GM19395 (cell line): ENCODE measurements around the gene DNAJC28.
A peak's percentile ranks its signal among the peaks of the same experiment; 100 is the strongest.
"Not testable (repeated sequence)": the region's sequence is repeated elsewhere in the genome, so short reads cannot be mapped to it uniquely, and the experiment has no call there.

Experiments
- ATAC-seq: cut with Tn5 transposase; IDR thresholded peaks from one replicate; pipeline ENCODE4 v1.9.1; 2021; ENCODE audit warnings: mild to moderate bottlenecking, moderate library complexity; ENCODE audit not compliant: unreplicated experiment

DNAJC28 gene

GRCh38 chr21:33481314-33481943 is 10.1 kb downstream of the DNAJC28 start:
- ATAC-seq: no peak

GRCh38 chr21:33480481-33481103 is 10.9 kb downstream of the DNAJC28 start:
- no peak for ATAC-seq

GRCh38 chr21:33479679-33480480 is 11.6 kb downstream of the DNAJC28 start, which contains the start of gene TMEM50B:
Gene TMEM50B, minus strand, starts transcription at chr21:33479974. Its CDS starts 11,089 bp downstream, at chr21:33468885.
- peak; percentile 85 for ATAC-seq

GRCh38 chr21:33478935-33479678 is 12.4 kb downstream of the DNAJC28 start:
- peak; percentile 34 for ATAC-seq

GRCh38 chr21:33478182-33478581 is 13.3 kb downstream of the DNAJC28 start:
- ATAC-seq: no peak

DNA sequence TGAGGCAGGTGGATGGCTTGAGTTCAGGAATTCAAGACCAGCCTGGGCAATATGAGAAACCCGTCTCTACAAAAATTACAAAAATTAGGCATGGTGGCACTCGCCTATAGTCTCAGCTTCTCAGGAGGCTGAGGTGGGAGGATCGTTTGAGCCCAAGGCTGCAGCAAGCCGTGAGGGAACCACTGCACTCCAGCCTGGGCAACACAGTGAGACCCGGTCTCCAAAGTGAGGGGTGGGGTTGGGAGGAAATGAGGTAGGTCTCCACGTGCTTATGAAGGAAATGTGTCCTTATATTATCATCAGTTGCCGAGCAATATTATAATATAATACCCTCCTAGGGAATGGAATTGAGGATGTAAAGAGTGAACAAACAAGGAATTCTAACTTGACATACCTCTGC is 14.4 kb downstream of the DNAJC28 start:
- ATAC-seq: no peak

GRCh38 chr21:33473344-33473743 is 18.2 kb downstream of the DNAJC28 start:
- ATAC-seq: no peak

DNA sequence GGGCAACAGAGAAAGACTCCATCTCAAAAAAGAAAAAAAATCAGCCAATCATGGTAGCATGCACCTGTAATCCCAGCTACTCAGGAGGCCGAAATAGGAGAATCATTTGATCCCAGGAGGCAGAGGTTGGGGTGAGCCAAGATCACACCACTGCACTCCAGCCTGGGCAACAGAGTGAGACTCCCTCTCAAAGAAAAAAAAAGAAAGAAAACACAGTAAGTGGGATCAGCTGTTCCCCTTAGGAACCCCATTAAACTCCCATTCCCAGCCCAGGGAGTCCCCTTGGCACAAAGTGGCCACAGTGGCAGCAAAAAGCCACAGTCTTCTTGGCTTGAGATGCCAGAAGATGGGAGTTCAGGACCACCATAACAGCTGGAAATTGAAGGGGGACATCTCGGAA is 20.8 kb downstream of the DNAJC28 start:
- ATAC-seq: no peak

DNA sequence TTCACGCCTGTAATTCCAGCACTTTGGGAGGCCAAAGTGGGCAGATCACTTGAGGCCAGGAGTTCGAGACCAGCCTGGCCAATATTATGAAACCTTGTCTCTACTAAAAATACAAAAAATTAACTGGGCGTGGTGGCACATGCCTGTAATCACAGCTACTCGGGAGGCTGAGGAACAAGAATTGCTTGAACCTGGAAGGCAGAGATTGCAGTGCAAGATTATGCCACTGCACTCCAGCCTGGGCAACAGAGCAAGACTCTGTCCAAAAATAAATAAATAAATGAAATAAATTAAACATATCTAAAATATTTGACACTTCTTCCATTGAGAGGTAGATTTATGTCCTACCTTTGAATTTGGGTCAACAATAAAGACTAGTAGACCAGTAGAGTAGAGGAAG is 22.3 kb downstream of the DNAJC28 start:
- not testable (repeated sequence) for ATAC-seq

DNA sequence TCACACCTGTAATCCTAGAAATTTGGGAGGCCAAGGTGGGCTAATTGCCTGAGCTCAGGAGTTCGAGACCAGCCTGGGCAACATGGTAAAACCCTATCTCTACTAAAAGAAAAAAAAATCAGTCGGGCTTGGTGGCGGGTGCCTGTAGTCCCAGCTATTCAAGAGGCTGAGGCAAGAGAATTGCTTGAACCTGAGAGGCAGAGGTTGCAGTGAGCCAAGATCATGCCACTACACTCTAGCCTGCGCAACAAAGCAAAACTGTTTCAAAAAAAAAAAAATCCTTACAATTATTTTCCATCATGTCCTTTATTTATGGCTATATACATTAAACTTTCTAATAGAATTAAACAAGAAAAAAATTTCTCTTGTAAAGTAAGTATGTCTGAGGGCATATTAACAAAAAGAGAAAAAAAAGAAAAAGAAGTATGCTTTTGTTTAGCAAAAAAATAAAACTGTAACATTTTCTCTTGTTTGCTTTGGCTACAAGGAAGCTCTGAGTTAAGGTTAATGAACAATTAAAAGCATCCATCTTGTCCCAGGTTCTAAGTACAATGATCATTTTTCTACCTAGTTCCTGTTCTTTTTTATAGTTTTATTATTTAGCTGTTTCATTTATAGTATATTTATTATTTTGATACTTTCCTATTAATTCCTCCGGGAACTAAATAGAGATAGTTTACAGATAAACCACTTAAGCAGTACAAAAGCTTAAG is 29.8 kb downstream of the DNAJC28 start:
- ATAC-seq: no peak

- no peak for ATAC-seq
These were observed 32.7 kb downstream of the DNAJC28 start for GRCh38 chr21:33458861-33459260.

DNA sequence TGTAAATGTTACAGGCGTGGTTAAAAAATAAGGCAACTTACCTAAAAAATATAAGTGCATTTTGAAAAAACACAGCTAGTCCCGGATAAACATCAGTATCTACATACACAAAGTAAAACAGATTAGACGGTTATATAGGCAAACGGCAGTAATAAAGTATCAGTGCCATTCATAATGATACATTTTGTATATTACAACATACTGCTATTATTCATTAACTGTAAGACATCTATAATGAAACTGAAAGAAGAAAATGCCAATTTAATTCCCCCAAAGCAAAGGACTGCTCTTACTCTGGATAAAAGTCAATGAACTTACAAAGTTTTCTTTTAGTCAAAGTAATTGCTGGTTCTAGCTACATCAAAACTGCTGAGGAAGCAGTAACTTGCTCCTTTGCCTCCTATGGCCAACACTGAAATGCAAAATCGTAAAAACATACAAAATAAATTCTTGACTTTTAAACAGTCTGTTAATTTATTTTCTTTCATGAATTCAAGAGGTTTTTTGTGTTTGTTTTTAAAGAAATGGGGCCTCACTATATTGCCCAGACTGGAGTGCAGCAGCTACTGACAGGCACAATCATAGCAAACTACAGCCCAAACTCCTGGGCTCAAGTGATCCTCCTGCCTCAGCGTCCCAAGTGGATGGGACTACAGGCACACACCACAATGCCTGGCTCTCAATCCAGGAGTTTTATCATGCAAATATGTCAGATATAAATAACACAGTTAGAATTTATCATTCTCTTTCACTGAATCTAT is 35.6 kb downstream of the DNAJC28 start:
- ATAC-seq: no peak

DNA sequence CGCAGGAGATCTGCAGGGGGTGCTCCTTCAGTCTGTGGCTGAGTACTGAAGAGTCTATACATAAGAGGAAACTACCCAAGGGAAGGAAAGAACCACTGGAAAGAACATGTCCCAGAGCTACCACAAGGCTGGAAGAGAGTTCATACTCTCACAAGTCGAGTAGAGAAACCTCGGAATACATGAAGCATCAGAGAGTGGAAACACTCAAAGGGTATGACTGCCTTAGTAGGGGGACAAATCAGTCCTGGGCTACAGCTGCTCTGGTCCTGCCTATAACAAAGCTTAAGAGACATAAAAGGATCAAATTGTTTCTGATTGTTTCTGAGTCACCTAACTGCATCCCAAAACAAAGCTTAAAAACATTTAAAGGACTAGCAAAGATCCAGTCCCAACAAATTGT is 39.2 kb downstream of the DNAJC28 start:
- ATAC-seq: no peak

- ATAC-seq: no peak
These were observed 39.9 kb downstream of the DNAJC28 start for GRCh38 chr21:33451634-33452071.

DNA sequence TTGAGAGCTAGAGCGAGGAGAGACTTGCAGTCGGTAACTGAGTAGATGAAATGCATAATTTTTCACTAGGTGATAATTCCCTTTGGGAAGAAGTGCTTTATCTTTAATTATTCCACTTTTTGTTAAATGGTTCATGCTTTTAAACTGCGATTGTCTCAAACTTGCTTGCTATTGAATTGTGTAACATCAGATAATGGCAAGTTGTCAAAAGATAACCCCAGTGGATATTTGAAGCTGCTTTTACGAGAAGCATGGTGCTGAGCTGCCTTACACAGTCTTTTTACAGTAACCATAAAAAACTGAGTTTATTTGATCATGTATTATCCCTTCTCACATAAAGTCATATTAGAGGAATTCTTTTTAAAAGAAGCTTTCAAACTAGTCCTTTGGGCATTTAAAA is 41.9 kb downstream of the DNAJC28 start:
- no peak for ATAC-seq

DNA sequence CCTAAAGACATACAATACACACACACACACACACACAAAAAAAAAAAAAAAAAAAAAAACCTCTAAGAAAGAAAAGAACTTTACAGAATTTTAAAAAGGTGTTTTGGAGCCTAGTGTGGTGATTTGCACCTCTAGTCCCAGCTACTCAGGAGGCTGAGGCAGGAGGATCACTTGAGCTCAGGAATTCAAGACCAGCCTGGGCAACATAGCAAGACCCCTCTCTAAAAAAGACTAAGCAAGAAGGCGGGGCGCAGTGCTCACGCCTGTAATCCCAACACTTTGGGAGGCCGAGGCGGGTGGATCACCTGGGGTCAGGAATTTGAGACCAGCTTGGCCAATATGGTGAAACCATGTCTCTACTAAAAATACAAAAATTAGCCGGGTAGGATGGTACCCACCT is 44.9 kb downstream of the DNAJC28 start:
- ATAC-seq: not testable (repeated sequence)

- ATAC-seq: no peak
These were observed 47.0 kb downstream of the DNAJC28 start for GRCh38 chr21:33444499-33444898.

GRCh38 chr21:33443194-33443593 is 48.3 kb downstream of the DNAJC28 start:
- no peak for ATAC-seq
